H1 (cell line): Measurements from ENCODE around the gene GATB. TPM values are rescaled to one million over a fixed set of nuclear protein-coding genes. Genes with fewer than 3 reads are reported as not detected.

ENCODE experiments used
- CTCF ChIA-PET: fragments of 300-600 bp; sonication (Branson Sonifier 250); formaldehyde crosslinking; loops from one replicate; lab custom pipeline; 2021; ENCODE audit not compliant: partially characterized antibody; lab: Charles Lee
- POLR2A ChIA-PET: fragments of 300-600 bp; sonication (Branson Sonifier 250); formaldehyde crosslinking; loops from one replicate; lab custom pipeline; 2021; ENCODE audit warnings: inconsistent platforms; ENCODE audit not compliant: partially characterized antibody; lab: Charles Lee
- DNase-seq, 2 experiments: peaks; one replicate each; pipeline versions ENCODE4 v3.0.0 to v3.0.0-alpha.2; 2010 to 2022; ENCODE audit warnings: low spot score in 2 of 2, low read depth in 1 of 2, mixed read lengths in 1 of 2
- FAIRE-seq: peaks from 2 replicates; lab custom pipeline; 2011; peaks lifted over from hg19 to GRCh38; lab: Jason Lieb, UNC
- H2AFZ ChIP-seq: 2 replicates; pipeline ENCODE4 v1.8.1; 2012; ENCODE audit warnings: low read length, inconsistent platforms
- H2AK5ac ChIP-seq: 2 replicates; pipeline ENCODE4 v1.6.1; 2013; ENCODE audit warnings: low read depth, low read length
- H2BK120ac ChIP-seq: replicated peaks from 2 replicates; pipeline ENCODE3; 2013; ENCODE audit warnings: low read depth, low read length, inconsistent platforms
- H2BK12ac ChIP-seq: 2 replicates; pipeline ENCODE4 v1.6.1; 2013; ENCODE audit warnings: low read depth, low read length
- H2BK15ac ChIP-seq: 2 replicates; pipeline ENCODE4 v1.6.1; 2013; ENCODE audit warnings: low read length
- H2BK20ac ChIP-seq: 2 replicates; pipeline ENCODE4 v1.6.1; 2013; ENCODE audit warnings: low read length
- H2BK5ac ChIP-seq: 2 replicates; pipeline ENCODE4 v1.6.1; 2013; ENCODE audit warnings: low read depth, low read length
- H3K14ac ChIP-seq: 2 replicates; pipeline ENCODE4 v1.6.1; 2013; ENCODE audit warnings: inconsistent platforms; ENCODE audit not compliant: insufficient read length
- H3K18ac ChIP-seq: 2 replicates; pipeline ENCODE4 v1.6.1; 2013; ENCODE audit warnings: low read length; ENCODE audit errors: extremely low read depth
- H3K23ac ChIP-seq: 2 replicates; pipeline ENCODE4 v1.6.1; 2013; ENCODE audit warnings: inconsistent platforms; ENCODE audit not compliant: insufficient read length
- H3K23me2 ChIP-seq: 2 replicates; pipeline ENCODE4 v1.6.1; 2013; ENCODE audit warnings: low read depth, low read length
- H3K27ac ChIP-seq: 2 replicates; pipeline ENCODE4 v1.6.1; 2011; ENCODE audit warnings: low read depth, low read length, inconsistent platforms
- H3K27me3 ChIP-seq, 4 experiments: replicated peaks in 1 of 4; 1 replicate in 1 of 4; 2 replicates in 3 of 4; pipeline versions ENCODE4 v1.6.1 to v1.8.1; 2011 to 2013; ENCODE audit warnings: low read length in 3 of 4, mild to moderate bottlenecking in 3 of 4, inconsistent platforms in 2 of 4, mixed read lengths in 2 of 4, moderate library complexity in 1 of 4; ENCODE audit not compliant: control insufficient read depth in 3 of 4, insufficient read depth in 3 of 4; ENCODE audit errors: extremely low read depth in 1 of 4
- H3K36me3 ChIP-seq, 4 experiments: 2 replicates each; pipeline versions ENCODE4 v1.6.1 to v1.8.1; 2011 to 2013; ENCODE audit warnings: mild to moderate bottlenecking in 4 of 4, low read length in 3 of 4, moderate library complexity in 2 of 4, control low read depth in 1 of 4, inconsistent platforms in 1 of 4; ENCODE audit not compliant: insufficient read depth in 4 of 4, control insufficient read depth in 2 of 4
- H3K4ac ChIP-seq: replicated peaks from 2 replicates; pipeline ENCODE3; 2013; ENCODE audit warnings: low read length, low read depth, mixed read lengths, inconsistent platforms; ENCODE audit not compliant: insufficient read length
- H3K4me1 ChIP-seq, 4 experiments: replicated peaks in 1 of 4; 1 replicate in 1 of 4; 2 replicates in 3 of 4; pipeline versions ENCODE4 v1.6.1 to v1.8.1; 2011 to 2013; ENCODE audit warnings: low read length in 3 of 4, inconsistent platforms in 2 of 4, mixed read lengths in 1 of 4; ENCODE audit not compliant: insufficient read depth in 4 of 4, control insufficient read depth in 3 of 4
- H3K4me2 ChIP-seq, 2 experiments: 2 replicates each; pipeline versions ENCODE4 v1.6.1 to v1.8.1; 2011 to 2013; ENCODE audit warnings: low read depth in 2 of 2, low read length in 2 of 2, control low read depth in 1 of 2, inconsistent platforms in 1 of 2, mild to moderate bottlenecking in 1 of 2; ENCODE audit not compliant: insufficient read depth in 1 of 2
- H3K4me3 ChIP-seq, 4 experiments: fragments of 200-600, 300-600 bp in 1 of 4; sonication (generic), shearing (Covaris generic), sonication (Bioruptor Twin) in 1 of 4; 2 replicates each; pipeline versions ENCODE4 v1.5.1 to v1.8.1; 2011 to 2016; ENCODE audit warnings: low read length in 4 of 4, low read depth in 3 of 4, control low read depth in 2 of 4, inconsistent platforms in 2 of 4, mild to moderate bottlenecking in 2 of 4, mixed read lengths in 1 of 4, moderate library complexity in 1 of 4; ENCODE audit not compliant: insufficient read depth in 2 of 4; ENCODE audit errors: extremely low read depth in 1 of 4
- H3K56ac ChIP-seq: replicated peaks from 2 replicates; pipeline ENCODE3; 2013; ENCODE audit warnings: low read depth, mild to moderate bottlenecking, mixed read lengths, low read length, inconsistent platforms; ENCODE audit not compliant: insufficient read length
- H3K79me1 ChIP-seq: 2 replicates; pipeline ENCODE4 v1.6.1; 2013; ENCODE audit warnings: low read depth, low read length, control low read depth
- H3K79me2 ChIP-seq, 2 experiments: 2 replicates each; pipeline versions ENCODE4 v1.6.1 to v1.8.1; 2012 to 2013; ENCODE audit warnings: low read length in 2 of 2, mild to moderate bottlenecking in 2 of 2, inconsistent platforms in 1 of 2; ENCODE audit not compliant: insufficient read depth in 2 of 2, control insufficient read depth in 1 of 2
- H3K9ac ChIP-seq, 4 experiments: replicated peaks in 1 of 4; 1 replicate in 1 of 4; 2 replicates in 3 of 4; pipeline versions ENCODE4 v1.6.1 to v1.8.1; 2011 to 2013; ENCODE audit warnings: low read depth in 3 of 4, low read length in 3 of 4, control low read depth in 2 of 4, mild to moderate bottlenecking in 2 of 4, moderate library complexity in 2 of 4, inconsistent platforms in 1 of 4; ENCODE audit errors: extremely low read depth in 1 of 4
- H3K9me3 ChIP-seq, 2 experiments: 2 replicates each; pipeline versions ENCODE4 v1.6.1 to v1.8.1; 2012 to 2013; ENCODE audit warnings: mild to moderate bottlenecking in 2 of 2, moderate library complexity in 2 of 2, control low read depth in 1 of 2, inconsistent platforms in 1 of 2, low read depth in 1 of 2, low read length in 1 of 2, mixed read lengths in 1 of 2; ENCODE audit not compliant: insufficient read depth in 2 of 2
- H4K20me1 ChIP-seq, 2 experiments: replicated peaks in 1 of 2; 2 replicates each; pipeline versions ENCODE3 to v1.8.1; 2011 to 2013; ENCODE audit warnings: inconsistent platforms in 2 of 2, low read length in 2 of 2, mild to moderate bottlenecking in 1 of 2; ENCODE audit not compliant: insufficient read depth in 2 of 2, control insufficient read depth in 1 of 2
- H4K5ac ChIP-seq: 2 replicates; pipeline ENCODE4 v1.6.1; 2013; ENCODE audit warnings: low read length, low read depth, mixed read lengths, inconsistent platforms; ENCODE audit not compliant: insufficient read length
- H4K8ac ChIP-seq: 2 replicates; pipeline ENCODE4 v1.8.0; 2013; ENCODE audit warnings: mild to moderate bottlenecking, moderate library complexity, low read length, inconsistent platforms; ENCODE audit not compliant: insufficient read depth; ENCODE audit errors: extremely low read depth
- H4K91ac ChIP-seq: replicated peaks from 2 replicates; pipeline ENCODE3; 2013; ENCODE audit warnings: low read length, mixed read lengths, inconsistent platforms; ENCODE audit not compliant: insufficient read length
- CBX8 ChIP-seq: fragments of 300-800, 300-1000 bp; sonication (generic); IDR thresholded peaks from 2 replicates; pipeline ENCODE4 v1.7.1; 2016; ENCODE audit warnings: low read depth, low read length, borderline replicate concordance
- CEBPB ChIP-seq: IDR thresholded peaks from 2 replicates; pipeline ENCODE4 v1.6.1; 2012; ENCODE audit warnings: low read depth, low read length
- CREB1 ChIP-seq: IDR thresholded peaks from 2 replicates; pipeline ENCODE4 v1.6.1; 2012; ENCODE audit warnings: inconsistent platforms
- EP300 ChIP-seq, 2 experiments: IDR thresholded peaks; 1 replicate in 1 of 2; 2 replicates in 1 of 2; pipeline ENCODE4 v1.6.1; 2011 to 2012; ENCODE audit warnings: low read depth in 2 of 2, low read length in 2 of 2, mild to moderate bottlenecking in 2 of 2, borderline replicate concordance in 1 of 2, inconsistent platforms in 1 of 2, moderate library complexity in 1 of 2
- KDM4A ChIP-seq: IDR thresholded peaks from one replicate; pipeline ENCODE4 v1.7.1; 2012; ENCODE audit warnings: low read depth, mild to moderate bottlenecking, moderate library complexity, low read length, inconsistent platforms; ENCODE audit not compliant: severe bottlenecking
- POLR2AphosphoS5 ChIP-seq: IDR thresholded peaks from 2 replicates; pipeline ENCODE4 v1.6.1; 2011; ENCODE audit warnings: low read depth, low read length
- RAD21 ChIP-seq, 2 experiments: IDR thresholded peaks in 1 of 2; conservative IDR thresholded peaks in 1 of 2; 2 replicates each; pipeline ENCODE4 v1.6.1; 2011; ENCODE audit warnings: low read depth in 2 of 2, low read length in 2 of 2, improper control_type of control experiment in 1 of 2, inconsistent platforms in 1 of 2, mild to moderate bottlenecking in 1 of 2, moderate library complexity in 1 of 2
- RBBP5 ChIP-seq: IDR thresholded peaks from 2 replicates; pipeline ENCODE4 v1.7.1; 2012; ENCODE audit warnings: low read depth, mild to moderate bottlenecking, inconsistent platforms, low read length, moderate library complexity, borderline replicate concordance
- SAP30 ChIP-seq: fragments of 300-600 bp; sonication (generic); IDR thresholded peaks from 2 replicates; pipeline ENCODE4 v1.7.1; 2012; ENCODE audit warnings: low read length, moderate library complexity, mild to moderate bottlenecking, inconsistent platforms; ENCODE audit not compliant: insufficient read depth, insufficient replicate concordance
- SP2 ChIP-seq: IDR thresholded peaks from 2 replicates; pipeline ENCODE4 v1.6.1; 2012; ENCODE audit warnings: mild to moderate bottlenecking, low read length, inconsistent platforms
- WGBS, 2 experiments: shearing (Covaris generic) in 1 of 2; methylation state at CpG; one replicate each; pipeline versions ENCODE4 v1.1.6 to v1.1.7; 2013 to 2015; ENCODE audit warnings: low lambda C conversion rate in 2 of 2, mixed read lengths in 2 of 2, inconsistent platforms in 1 of 2, low coverage in 1 of 2, missing lambda C conversion rate in 1 of 2; ENCODE audit not compliant: insufficient replicate concordance in 2 of 2, insufficient coverage in 1 of 2, insufficient read length in 1 of 2; ENCODE audit errors: extremely low coverage in 1 of 2, missing lambda C conversion rate in 1 of 2; 5-methylcytosine and 5-hydroxymethylcytosine counted together
- polyA plus RNA-seq, 7 experiments: library from polyadenylated mRNA; depleted of rRNA in 3 of 7; stranded (reverse) in 5 of 7; unstranded in 2 of 7; fragments of >200 nt in 5 of 7; fragments of 200-250 nt in 2 of 7; gene quantifications; 1 replicate in 5 of 7; 2 replicates in 1 of 7; 4 replicates in 1 of 7; pipeline versions ENCODE4 v1.2.1 to v1.2.3, GENCODE V29; 2011 to 2013; ENCODE audit warnings: missing spikeins in 2 of 7, mixed read lengths in 2 of 7
- total RNA-seq: library from RNA; stranded (reverse); fragmentation: NEBNext Ultra II Directional; extraction: Animal tissue kit (Norgen Biotek cat#: 25700); gene quantifications from 2 replicates; pipeline ENCODE4 v1.2.1, GENCODE V29; 2021
- TF ChIP-seq, protein P1 (sequence below), 3 experiments: IDR thresholded peaks; 1 replicate in 2 of 3; 2 replicates in 1 of 3; pipeline versions ENCODE4 v1.5.1 to v1.6.1; 2011; ENCODE audit warnings: low read length in 3 of 3, mild to moderate bottlenecking in 3 of 3, inconsistent platforms in 2 of 3, low read depth in 1 of 3, moderate library complexity in 1 of 3; ENCODE audit not compliant: insufficient read depth in 1 of 3; ENCODE audit errors: control extremely low read depth in 1 of 3

Gene GATB
- total and polyA plus RNA-seq, 2 of the 8 experiments (the other 6 are each of a cell fraction or from before 2014, with no cell fraction given), result 15.3 to 18.0 TPM

DNA sequence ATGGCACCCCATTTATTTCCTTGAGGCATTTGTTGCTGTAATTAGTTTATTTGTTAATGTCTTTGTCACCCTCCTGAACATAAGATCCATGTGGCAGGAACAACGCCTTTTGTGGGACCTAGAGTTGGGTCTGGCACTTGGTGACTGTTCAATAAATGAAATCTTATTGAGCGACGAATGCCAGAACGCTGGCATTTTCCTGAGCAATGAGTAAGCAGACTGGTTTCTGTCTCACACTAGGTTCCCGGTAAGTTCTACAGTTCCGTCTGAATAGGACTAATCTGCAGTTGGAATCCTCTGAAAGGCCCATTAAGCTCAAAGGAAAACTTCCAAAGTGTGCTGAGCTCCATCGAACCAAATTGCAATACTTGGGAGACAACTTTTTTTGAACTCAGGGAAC is 49.2 kb downstream of the GATB start:
- no peaks in the 10 kb centered on the region; a peak in 1 of 7 replicates for H3K4me1 ChIP-seq
- TF ChIP-seq CBX8, result no peak
- TF ChIP-seq SAP30, result no peak
- TF ChIP-seq RBBP5, result no peak
- TF ChIP-seq POLR2AphosphoS5, result no peak
- no peak for TF ChIP-seq SP2
- TF ChIP-seq EP300 (IDR thresholded peaks at IDR 0.05; ENCODE audit: borderline replicate concordance in 1 of 2, low read depth in 2 of 2, low read length in 2 of 2), result no peak
- TF ChIP-seq KDM4A, result no peak
- TF ChIP-seq CREB1, result no peak
- no peak for TF ChIP-seq RAD21 (IDR thresholded peaks at IDR 0.05 in 1 of 2, conservative IDR thresholded peaks at IDR 0.05 in 1 of 2; ENCODE audit: low read depth in 2 of 2, low read length in 2 of 2)
- TF ChIP-seq, protein P1, sequence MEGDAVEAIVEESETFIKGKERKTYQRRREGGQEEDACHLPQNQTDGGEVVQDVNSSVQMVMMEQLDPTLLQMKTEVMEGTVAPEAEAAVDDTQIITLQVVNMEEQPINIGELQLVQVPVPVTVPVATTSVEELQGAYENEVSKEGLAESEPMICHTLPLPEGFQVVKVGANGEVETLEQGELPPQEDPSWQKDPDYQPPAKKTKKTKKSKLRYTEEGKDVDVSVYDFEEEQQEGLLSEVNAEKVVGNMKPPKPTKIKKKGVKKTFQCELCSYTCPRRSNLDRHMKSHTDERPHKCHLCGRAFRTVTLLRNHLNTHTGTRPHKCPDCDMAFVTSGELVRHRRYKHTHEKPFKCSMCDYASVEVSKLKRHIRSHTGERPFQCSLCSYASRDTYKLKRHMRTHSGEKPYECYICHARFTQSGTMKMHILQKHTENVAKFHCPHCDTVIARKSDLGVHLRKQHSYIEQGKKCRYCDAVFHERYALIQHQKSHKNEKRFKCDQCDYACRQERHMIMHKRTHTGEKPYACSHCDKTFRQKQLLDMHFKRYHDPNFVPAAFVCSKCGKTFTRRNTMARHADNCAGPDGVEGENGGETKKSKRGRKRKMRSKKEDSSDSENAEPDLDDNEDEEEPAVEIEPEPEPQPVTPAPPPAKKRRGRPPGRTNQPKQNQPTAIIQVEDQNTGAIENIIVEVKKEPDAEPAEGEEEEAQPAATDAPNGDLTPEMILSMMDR (IDR thresholded peaks at IDR 0.05; ENCODE audit: control extremely low read depth in 1 of 3, insufficient read depth in 1 of 3, low read depth in 1 of 3, low read length in 3 of 3), result no peak
- TF ChIP-seq CEBPB, result no peak

More for the DNA sequence above, 49.2 kb downstream of the GATB start:
- no peak overlapping the region for H2BK12ac ChIP-seq
- WGBS, 2 experiments, result 95% methylated on average over 7 of the region's 7 CpGs; no CpG with 5 or more reads in 1 of the 2 experiments
- no peak overlapping the region for H3K4me2 ChIP-seq
- H3K23me2 ChIP-seq, result no peaks in the 10 kb centered on the region; the same call in 1 of the 2 replicates
- DNase-seq, result no peak
- no peak overlapping the region for H2AK5ac ChIP-seq
- no peak overlapping the region for H2BK5ac ChIP-seq
- no peaks in the 10 kb centered on the region for H3K9me3 ChIP-seq
- no peak for FAIRE-seq
- no peaks in the 10 kb centered on the region for H3K27me3 ChIP-seq
- H2BK20ac ChIP-seq, result no peak overlapping the region
- H3K4me3 ChIP-seq, result no peak overlapping the region
- H3K9ac ChIP-seq, result no peak overlapping the region
- H3K18ac ChIP-seq, result no peak overlapping the region
- CTCF ChIA-PET, result interaction anchor here (1.1 to 2.5 kb wide), 2 partner anchors 18 to 382 kb away, joined by 3 to 13 read pairs; no protein-coding TSS in a partner anchor
- H3K56ac ChIP-seq, result no peak overlapping the region
- no peak overlapping the region for H2BK15ac ChIP-seq
- no peaks in the 10 kb centered on the region for H3K79me2 ChIP-seq
- no peaks in the 10 kb centered on the region for H3K79me1 ChIP-seq
- POLR2A ChIA-PET, result no interaction called here
- H4K20me1 ChIP-seq, result no peaks in the 10 kb centered on the region
- no peak overlapping the region for H4K91ac ChIP-seq
- H3K36me3 ChIP-seq, result peaks cover 0 to 3% (median 0%) of the 10 kb centered on the region in 4 experiments; a peak in 2 of 8 replicates
- H3K14ac ChIP-seq, result no peak overlapping the region
- H4K8ac ChIP-seq, result no peak overlapping the region
- no peak overlapping the region for H3K23ac ChIP-seq
- no peak overlapping the region for H2BK120ac ChIP-seq
- no peak overlapping the region for H3K4ac ChIP-seq
- H4K5ac ChIP-seq, result no peak overlapping the region
- no peak overlapping the region for H3K27ac ChIP-seq
- no peak overlapping the region for H2AFZ ChIP-seq
